Activated effector memory CD4-positive, alpha-beta T cell treated with anti-CD3 and anti-CD28 coated beads, Interleukin-2, amount 50 U/mL, for 16 hours (primary cell): Measurements from ENCODE around the gene SV2B.
"Not testable (repeated sequence)": the region's sequence is repeated elsewhere in the genome, so short reads cannot be mapped to it uniquely, and the experiment has no call there.

ENCODE experiments used
- DNase-seq: peaks from one replicate; pipeline ENCODE4 v3.0.0-alpha.2; 2020

SV2B gene

DNA sequence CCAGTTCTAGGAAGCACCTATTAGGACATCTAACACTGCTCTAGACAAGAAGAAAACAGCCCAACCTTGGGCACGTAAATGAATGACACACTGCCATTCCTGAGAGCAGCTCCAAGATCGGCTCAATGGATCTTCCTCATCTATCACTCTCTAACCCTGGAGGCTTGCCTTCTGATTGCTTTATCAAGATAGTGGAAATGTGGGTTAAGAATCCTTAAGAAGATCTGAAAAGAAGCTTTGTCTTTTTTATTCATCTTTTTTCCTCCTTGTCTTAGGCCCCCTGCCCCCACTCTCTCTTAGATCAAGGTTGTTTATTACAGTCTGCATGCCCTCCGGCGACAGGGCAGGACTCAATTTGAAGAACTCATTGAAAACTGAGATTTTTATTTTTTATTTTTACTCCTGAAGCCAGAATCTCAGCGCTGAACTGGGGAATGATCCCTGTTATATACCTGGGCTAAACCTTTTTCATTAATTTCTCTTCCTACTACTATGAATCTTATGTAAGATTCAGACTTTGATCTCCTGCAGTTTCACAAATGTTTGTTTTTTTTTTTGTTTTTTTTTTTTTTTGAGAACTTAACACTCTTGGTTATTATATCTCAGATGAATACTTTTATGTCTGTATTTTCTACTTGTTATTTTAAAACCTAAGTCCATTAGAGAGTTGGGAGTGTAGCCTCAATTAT is 219.5 kb downstream of the SV2B start:
- no peak for DNase-seq

DNA sequence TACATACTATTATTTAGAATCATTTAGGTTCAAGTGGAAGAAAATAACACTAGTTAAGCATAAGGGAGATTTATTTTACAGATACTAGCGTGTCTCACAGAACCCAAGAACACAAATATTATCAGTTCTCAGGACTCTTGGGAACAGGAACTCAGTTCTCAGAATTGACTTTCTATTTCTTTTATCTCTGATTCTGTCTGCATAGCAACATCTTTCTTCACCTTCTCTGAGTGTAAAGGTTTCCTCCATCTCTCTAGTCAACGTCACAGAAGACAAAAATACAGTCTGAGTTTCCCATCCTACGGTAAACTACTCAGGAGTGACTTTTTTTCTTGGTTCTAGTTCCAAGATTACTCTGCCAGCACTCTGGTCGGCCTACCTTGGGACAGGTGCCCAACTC is 220.0 kb downstream of the SV2B start:
- no peak for DNase-seq

DNA sequence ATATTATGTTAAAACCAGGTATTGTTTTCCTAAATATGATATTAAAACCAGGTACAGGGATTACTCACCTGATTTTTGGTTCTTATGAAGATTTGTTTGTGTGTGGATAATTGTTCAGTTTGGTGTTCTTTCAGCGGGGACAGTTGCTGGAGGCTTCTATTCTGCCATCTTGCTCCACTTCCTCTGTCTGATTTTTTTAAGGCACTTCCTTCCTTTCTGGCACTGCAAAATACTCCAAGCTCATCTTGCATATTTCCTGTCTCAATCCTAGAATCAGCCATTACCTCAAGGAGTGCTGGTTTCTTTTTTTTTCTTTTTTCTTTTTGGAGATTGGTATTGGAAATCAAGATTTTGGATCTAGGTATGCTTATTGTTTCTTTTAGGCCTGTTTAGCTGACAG is 229.9 kb downstream of the SV2B start:
- DNase-seq = no peak

DNA sequence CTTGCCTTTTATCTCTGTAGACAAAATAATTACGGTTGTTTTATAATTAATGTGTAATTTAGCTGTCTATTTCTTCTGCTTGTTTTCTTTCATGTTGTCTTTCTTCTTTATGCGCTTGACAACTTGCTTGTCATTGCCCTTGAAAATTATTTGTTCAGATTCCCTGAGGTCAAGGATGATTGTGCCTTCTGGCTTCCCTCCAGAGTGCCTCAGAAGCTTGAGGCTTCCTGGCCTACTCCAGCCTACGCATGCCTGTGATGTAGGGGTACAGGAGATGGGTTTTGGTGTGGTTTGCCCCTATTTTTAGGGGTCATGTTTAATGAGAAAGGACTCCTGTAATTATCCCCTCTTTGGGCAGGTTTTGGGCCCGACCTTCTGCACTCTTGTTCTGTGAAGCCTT is 231.5 kb downstream of the SV2B start:
- DNase-seq = no peak

DNA sequence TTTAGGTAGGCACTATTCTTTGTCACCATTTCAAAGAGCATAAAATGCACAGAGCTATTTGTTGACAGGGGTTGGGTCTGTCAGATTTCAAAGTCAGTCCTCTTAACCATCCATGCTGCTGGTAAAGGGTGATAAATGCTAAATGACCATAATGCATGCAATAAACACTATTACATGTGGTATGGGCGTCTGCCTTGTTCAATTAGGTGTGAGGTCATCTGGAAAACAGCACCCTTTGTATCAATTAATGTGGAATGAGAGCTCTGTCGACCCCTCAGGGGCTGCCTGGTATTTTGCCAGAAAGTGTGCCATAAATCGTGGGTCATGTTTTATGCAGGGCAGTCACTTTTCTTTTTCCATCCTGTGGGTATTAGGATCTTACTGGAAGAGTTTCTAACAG is 235.6 kb downstream of the SV2B start:
- DNase-seq = no peak

DNA sequence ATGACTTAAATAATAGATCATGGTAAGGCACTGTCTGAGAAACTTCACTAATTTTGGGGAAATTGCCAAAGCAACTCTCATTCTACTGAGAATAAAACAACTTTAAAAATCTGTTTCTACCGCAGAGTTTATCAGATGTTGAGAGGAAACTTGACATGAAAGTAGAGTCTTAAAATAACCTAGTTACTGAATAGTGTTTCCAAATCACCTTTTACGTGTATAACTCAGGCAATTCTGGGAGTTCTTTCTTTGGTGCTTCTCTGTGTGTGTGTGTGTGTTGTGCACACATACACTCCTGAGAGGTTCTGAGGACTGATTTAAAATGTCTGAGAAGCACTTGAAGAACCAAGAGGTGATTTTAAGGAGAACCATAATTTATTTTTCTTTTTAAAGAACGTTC is 236.6 kb downstream of the SV2B start:
- no peak for DNase-seq

DNA sequence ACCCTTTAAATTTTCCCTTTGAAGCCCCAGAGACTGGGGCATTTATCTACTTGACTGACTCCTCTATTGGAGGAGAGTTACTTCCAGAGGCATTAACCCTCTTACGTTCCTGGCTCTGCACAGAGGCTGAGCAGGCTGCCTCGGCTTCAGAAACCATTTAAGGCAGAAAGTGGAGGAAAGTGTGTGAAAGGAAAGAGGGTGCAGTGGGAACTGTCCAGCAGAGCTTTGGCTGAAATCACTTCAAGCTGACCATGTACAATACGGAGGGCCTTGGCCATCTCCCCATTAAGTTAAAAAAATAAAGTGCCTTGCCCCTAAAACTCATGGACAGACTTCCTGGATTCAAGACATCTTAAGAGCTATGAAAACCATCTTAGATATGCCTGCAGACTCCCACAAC is 238.7 kb downstream of the SV2B start:
- no peak for DNase-seq

DNA sequence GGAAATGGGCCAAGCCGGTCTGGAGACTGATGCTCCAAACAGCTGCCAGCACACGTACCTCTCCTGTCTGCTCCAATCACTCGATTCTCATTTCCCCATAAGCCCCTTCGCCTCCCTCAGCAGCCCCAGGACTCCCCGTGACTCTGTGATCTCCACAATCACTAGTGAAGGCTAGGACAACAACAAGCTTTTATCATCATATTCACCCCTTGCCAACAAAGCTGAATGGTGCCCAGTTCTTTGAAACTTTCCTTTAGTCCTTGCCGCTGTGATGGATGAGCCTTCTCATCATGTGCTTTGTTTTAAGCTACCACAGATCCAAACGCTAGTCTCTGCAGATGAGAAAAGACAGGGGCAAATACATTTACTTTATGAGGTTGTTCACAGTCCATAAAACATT is 242.0 kb downstream of the SV2B start:
- DNase-seq = no peak

DNA sequence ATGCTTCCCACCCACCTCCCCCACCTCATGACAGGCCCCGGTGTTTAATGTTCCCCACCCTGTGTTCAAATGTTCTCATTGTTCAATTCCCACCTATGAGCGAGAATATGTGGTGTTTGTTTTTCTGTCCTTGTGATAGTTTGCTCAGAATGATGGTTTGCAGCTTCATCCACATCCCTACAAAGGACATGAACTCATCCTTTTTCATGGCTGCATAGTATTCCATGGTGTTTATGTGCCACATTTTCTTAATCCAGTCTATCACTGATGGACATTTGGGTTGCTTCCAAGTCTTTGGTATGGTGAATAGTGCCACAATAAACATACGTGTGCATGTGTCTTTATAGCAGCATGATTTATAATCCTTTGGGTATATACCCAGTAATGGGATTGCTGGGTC is 244.9 kb downstream of the SV2B start:
- not testable (repeated sequence) for DNase-seq

DNA sequence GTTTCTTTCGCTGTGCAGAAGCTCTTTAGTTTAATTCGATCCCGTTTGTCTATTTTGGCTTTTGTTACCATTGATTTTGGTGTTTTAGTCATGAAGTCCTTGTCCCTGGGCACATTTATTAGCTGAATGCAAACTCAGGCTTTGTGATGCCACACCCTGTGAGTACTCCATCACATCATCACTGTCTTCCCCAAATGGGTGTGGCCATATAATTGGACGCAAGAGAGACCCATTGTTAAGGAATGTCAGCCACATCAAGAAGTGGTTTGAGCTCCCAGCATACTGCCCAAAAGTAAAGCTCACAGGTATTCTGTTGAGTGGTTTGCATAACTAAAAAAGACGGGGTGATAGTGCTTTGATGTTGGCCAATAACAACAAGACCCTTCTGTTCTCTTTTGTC is 245.7 kb downstream of the SV2B start:
- DNase-seq = no peak

DNA sequence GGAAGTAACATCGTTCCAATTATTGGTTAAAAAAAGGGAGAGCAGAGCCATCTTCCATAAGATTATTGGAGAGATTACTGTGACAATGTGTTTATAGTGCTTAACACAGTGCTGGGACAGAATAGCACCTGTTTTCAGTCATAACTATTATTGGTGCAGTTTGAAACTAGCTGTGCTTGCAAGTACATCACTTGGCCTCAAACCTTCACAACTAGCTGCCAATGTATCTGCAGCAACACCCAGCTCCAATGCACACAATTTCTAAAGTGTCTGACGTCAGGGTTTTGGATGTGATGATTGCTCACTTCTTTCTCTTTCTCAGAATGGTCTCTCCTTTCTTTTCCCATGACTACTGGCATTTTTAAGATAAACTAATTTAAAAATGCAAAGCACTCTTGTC is 246.2 kb downstream of the SV2B start:
- DNase-seq = no peak

DNA sequence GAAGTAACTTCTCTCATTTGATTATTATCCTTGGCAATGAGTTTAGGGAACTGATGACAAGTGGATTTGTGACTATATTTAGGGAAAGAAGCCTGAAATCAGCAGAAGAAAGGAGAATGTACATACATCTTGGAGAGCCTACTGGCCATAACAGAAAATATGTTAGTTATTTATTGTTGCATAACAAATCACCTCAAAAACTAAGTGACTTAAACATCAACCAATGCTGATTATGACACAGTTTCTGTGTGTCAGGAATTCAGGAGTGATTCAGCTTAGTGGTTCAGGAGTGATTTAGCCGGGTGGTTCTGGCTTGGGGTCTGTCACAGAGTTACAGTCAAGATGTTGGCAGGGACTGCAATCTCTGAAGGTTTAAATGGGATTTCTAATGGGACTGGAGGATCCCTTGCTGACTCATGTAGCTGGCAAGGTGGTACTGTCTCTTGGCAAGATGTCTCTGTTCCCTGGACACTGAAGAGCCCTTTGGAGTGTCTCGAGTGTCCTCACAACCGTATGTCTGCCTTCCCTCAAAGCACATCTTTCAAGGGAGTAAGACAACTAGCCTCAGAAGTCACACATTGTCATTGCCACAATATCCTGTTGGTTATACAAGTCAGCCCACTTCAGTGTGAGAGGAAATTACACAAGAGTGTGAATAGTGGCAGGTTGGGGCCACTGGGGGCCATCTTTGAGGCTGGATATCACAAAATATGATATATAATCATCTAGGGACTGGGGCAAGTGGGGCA is 248.9 kb downstream of the SV2B start:
- no peak for DNase-seq
